Measurements from ENCODE around the gene RPS27L. TPM values are rescaled to one million over a fixed set of nuclear protein-coding genes. Genes with fewer than 3 reads are reported as not detected.

RPS27L gene
- total and polyA plus RNA-seq, 9 of the 15 experiments (the other 6 are each of a cell fraction or from before 2014, with no cell fraction given): 72.2 to 382 (median 116) TPM

GRCh38 chr15:63200464-63201249 is 43.4 kb upstream of the RPS27L start:
- Histone ChIP-seq H3K36me3 (ENCODE audit: control insufficient read depth, insufficient read depth, low read length) (peaks cover 12% of the 10 kb centered on the region; the same call in 2 of the 3 replicates), H3K4me1 (replicated peaks in 1 of 2; ENCODE audit: control insufficient read depth in 2 of 2, insufficient read depth in 2 of 2, low read length in 2 of 2) (peaks cover 14 to 71% of the 10 kb centered on the region in 2 experiments), H3K4me2 (ENCODE audit: insufficient read depth, low read length) (peak overlapping the region; percentile 64), H4K20me1 (replicated peaks; ENCODE audit: control insufficient read depth, insufficient read depth, low read length) (no peaks in the 10 kb centered on the region), H3K4me3 (no peak overlapping the region), H3K9ac (ENCODE audit: insufficient read depth in 1 of 2, low read depth in 2 of 2, low read length in 2 of 2) (peak overlapping the region; percentile 55 to 59; a peak in 3 of 4 replicates), H2AFZ (ENCODE audit: low read depth, low read length) (0 out of 2 replicates have a peak overlapping the region, but pooled peaks have one; percentile 21), H3K79me2 (ENCODE audit: control insufficient read depth, insufficient read depth, low read length) (peaks cover 92% of the 10 kb centered on the region), H3K9me3 (replicated peaks; ENCODE audit: control insufficient read depth, insufficient read depth, low read depth, low read length) (no peaks in the 10 kb centered on the region), H3K9me1 (ENCODE audit: control insufficient read depth, insufficient read depth, low read length) (no peaks in the 10 kb centered on the region), H3K27me3 (ENCODE audit: control insufficient read depth in 2 of 2, insufficient read depth in 2 of 2, low read length in 2 of 2) (no peaks in the 10 kb centered on the region), H3K27ac (ENCODE audit: extremely low read depth, low read depth, low read length) (peak overlapping the region; percentile 79)
- FAIRE-seq (no peak), DNase-seq (ENCODE audit: extremely low read depth in 1 of 4, low spot score in 3 of 4) (peak in 2 of 4 experiments; percentile 53 to 66), ATAC-seq (peak; percentile 12; the same call in 1 of the 3 replicates)
- BruUV-seq (replicated peaks): no TSS peak
- 13% methylated on average over 5 of the region's 5 CpGs for WGBS (ENCODE audit: insufficient coverage, low coverage, missing lambda C conversion rate)
- in situ Hi-C loops (cut with MboI) (no loop called here), intact Hi-C loops (cut with micrococcal nuclease) (no loop called here)
- ChIA-PET CTCF (ENCODE audit: low intra/inter-chr PET ratio) (no interaction called here), POLR2A (interaction anchor here (0.7 to 1.1 kb wide), 2 partner anchors 10 to 343 kb away, joined by 4 read pairs; no protein-coding TSS in a partner anchor)
- TF ChIP-seq SMARCA4 (IDR thresholded peaks at IDR 0.05): peak; percentile 43; the same call in 1 of the 2 replicates
- peak; percentile 43 for TF ChIP-seq DPF2 (IDR thresholded peaks at IDR 0.05)
- TF ChIP-seq E2F8 (IDR thresholded peaks at IDR 0.05; ENCODE audit: low read depth, partially characterized antibody): no peak
- TF ChIP-seq SMARCE1 (IDR thresholded peaks at IDR 0.05): peak; percentile 18; the same call in 1 of the 2 replicates
- TF ChIP-seq C11orf30 (IDR thresholded peaks at IDR 0.05; ENCODE audit: low read depth): peak; percentile 87
- TF ChIP-seq ETS2 (tag; IDR thresholded peaks at IDR 0.05; ENCODE audit: borderline replicate concordance, poor library complexity, severe bottlenecking): no peak
- TF ChIP-seq NFE2L1 (tag; IDR thresholded peaks at IDR 0.05; ENCODE audit: borderline replicate concordance, low read depth): peak; percentile 12; the same call in 1 of the 2 replicates
- no peak for TF ChIP-seq ZNF232 (CRISPR knock-in tag; IDR thresholded peaks at IDR 0.05)
- 0 out of 2 replicates have a peak, but pooled peaks have one; percentile 40 for TF ChIP-seq LEF1 (IDR thresholded peaks at IDR 0.05)
- peak; percentile 98 for TF ChIP-seq ZNF316 (IDR thresholded peaks at IDR 0.05)
- TF ChIP-seq EGR1 (conservative IDR thresholded peaks at IDR 0.05): 0 out of 2 replicates have a peak, but pooled peaks have one; percentile 6

Data from K562 (cell line).